GM21528 (cell line): ENCODE data around the gene FKBP14.
"Not testable (repeated sequence)": the region's sequence is repeated elsewhere in the genome, so short reads cannot be mapped to it uniquely, and the experiment has no call there.

Source experiments
- ATAC-seq: cut with Tn5 transposase; IDR thresholded peaks from one replicate; pipeline ENCODE4 v1.9.1; 2021; ENCODE audit warnings: mild to moderate bottlenecking, moderate library complexity; ENCODE audit not compliant: unreplicated experiment, low FRiP score

Gene FKBP14

GRCh38 chr7:29965030-29965429 is 61.5 kb downstream of the FKBP14 start:
- ATAC-seq = no peak

GRCh38 chr7:29962035-29962434 is 64.5 kb downstream of the FKBP14 start:
- no peak for ATAC-seq

GRCh38 chr7:29961611-29962010 is 64.9 kb downstream of the FKBP14 start:
- not testable (repeated sequence) for ATAC-seq
